NCI-H2107 treated with DMSO at 0.1 percent for 48 hours (cell line): Measurements from ENCODE around the gene IGFBP6.

Experiments used
- DNase-seq: peaks from one replicate; lab custom pipeline; 2025; ENCODE audit not compliant: unreplicated experiment; lab: John Stamatoyannopoulos, UW

IGFBP6 gene

GRCh38 chr12:53115891-53116648 lies 18.6 kb downstream of the IGFBP6 start:
- DNase-seq, result no peak

- DNase-seq, result no peak
These were observed 21.4 kb downstream of the IGFBP6 start for GRCh38 chr12:53118751-53119300.

GRCh38 chr12:53120685-53121525 lies 23.4 kb downstream of the IGFBP6 start:
- no peak for DNase-seq

GRCh38 chr12:53122961-53123468 lies 25.5 kb downstream of the IGFBP6 start:
- no peak for DNase-seq

- DNase-seq, result no peak
These were observed 26.3 kb downstream of the IGFBP6 start for GRCh38 chr12:53123578-53124351.

DNA sequence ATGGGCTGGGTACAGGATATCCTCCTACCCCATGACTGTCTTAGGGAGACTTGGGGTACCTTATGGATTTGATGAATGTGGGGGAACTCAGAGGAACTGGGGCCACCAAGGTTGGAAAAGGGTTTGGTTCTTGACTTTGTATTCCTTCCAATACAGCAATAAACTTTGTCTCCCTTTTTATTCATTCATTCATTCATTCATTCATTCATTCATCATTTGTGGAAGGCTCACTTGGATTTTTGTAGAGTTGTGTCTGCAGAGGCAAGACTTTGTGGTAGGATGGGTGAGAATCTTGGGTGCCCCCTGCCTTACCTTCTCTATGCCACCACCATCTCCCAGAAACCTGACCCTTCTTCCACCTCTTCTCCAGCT lies 26.9 kb downstream of the IGFBP6 start:
- DNase-seq, result no peak

GRCh38 chr12:53127169-53127568 lies 29.7 kb downstream of the IGFBP6 start:
- DNase-seq, result no peak

DNA sequence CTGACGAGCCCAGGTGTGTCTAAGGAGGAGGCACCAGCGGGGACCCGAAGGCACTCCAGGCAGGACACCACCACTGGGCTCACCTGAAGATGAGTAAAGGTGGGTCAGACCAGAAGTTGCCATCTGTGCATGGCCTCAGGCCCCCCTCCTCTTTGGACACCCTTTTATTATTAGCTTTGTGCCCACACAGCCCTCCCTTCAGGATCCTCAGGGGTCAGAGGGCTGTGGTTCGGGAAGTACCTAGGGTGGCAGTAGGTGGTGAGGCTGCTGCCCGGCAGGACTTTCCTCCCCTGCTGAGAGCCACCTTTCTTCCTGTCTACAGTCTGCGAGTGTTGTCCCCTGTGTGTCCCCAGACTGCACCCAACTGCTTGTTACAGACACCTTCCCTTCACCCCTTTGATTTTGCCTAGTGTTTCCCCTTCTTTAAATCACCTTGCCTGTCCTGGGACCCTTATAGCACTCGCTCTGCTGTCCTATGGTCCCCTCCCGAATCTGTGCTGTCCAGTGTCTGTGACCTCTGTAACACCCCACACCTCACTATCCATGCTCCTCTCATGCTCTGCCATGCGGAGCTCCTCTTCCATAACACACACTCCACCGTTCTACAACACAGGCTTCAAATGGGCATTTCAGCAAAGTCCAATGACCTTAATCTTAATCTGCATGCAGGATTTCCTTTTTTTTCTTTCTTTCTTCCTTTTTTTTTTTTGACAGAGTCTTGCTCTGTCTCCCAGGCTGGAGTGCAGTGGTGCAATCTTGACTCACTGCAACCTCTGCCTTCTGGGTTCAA lies 31.5 kb downstream of the IGFBP6 start:
- no peak for DNase-seq

- DNase-seq, result no peak
These were observed 34.4 kb downstream of the IGFBP6 start for GRCh38 chr12:53131844-53132243.

- DNase-seq, result no peak
These were observed 36.3 kb downstream of the IGFBP6 start for GRCh38 chr12:53133722-53134121.

- no peak for DNase-seq
These were observed 45.9 kb downstream of the IGFBP6 start for GRCh38 chr12:53143355-53143754.

DNA sequence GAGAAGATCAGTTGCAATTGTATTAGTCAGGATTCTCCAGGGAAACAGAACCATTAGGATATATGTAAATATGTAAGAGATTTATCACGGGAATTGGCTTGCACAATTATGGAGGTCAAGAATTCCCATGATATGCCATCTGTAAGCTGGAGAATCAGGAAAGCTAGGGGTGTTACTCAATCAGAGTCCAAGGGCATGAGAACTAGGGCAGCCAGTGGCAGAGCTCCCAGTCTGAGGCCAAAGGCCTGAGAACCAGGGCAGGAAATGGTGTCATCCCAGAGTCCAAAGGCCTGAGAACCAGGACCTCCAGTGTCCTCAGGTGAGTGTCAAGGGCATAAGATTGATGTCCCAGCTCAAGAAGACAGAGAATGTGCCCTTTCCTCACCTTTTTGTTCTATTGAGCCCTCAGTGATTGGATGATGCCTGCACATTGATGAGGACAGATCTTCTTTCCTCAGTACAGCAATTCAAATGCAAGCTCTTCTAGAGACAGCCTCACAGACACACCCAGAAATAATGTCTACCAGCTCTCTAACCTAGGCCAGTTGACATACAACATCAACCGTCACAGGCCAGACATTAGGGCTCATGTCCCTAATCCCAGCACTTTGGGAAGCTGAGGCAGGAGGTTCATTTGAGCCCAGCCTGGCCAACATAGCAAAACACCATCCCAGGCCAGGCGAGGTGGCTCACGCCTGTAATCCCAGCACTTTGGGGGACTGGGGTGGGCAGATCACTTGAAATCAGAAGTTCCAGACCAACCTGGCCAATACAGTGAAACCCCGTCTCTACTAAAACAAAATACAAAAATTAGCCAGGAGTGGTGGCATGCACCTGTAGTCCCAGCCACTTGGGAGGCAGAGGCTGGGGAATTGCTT lies 48.2 kb downstream of the IGFBP6 start:
- DNase-seq, result no peak

DNA sequence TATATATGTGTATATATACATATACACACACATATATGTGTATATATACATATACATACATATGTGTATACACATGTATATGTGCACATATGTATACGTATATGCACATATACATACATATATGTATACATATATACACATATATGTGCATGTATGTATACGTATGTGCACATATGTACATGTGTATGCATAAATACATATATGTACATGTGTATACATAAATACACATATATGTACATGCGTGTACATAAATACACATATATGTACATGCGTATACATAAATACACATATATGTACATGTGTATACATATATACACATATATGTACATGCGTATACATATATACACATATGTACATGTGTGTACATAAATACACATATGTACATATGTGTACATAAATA lies 49.7 kb downstream of the IGFBP6 start:
- no peak for DNase-seq

DNA sequence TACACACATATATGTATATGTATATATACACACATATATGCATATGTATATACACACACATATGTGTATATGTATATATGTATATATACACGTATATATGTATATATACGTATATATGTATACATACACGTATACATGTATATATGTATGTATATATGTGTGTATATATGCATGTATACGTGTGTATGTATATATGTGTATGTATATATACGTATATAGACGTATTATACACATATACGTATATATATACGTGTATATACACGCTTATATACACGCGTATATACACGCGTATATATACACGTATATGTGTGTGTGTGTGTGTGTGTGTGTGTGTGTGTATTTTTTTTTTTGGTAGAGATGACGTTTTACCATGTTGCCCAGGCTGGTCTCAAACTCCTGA lies 50.2 kb downstream of the IGFBP6 start:
- DNase-seq, result no peak

DNA sequence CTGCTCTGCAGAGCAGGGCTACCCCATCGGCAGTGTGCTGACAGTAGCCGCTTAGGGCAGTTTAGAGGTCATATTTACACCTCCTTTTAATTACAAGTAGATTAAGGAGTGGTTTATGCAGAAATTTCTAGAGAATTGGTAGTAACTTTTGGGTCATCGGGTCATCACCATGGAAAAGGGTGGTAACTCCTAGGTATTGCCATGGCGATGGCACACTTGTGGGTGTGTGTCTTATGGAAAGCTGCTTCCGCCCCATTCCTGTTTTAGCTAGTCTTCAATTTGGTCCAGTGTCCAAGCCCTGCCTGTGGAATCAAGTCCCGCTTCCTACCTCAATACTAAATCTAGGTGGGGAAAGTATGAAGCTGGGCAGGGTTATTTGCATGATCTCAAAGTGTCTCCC lies 53.6 kb downstream of the IGFBP6 start:
- DNase-seq, result no peak
